ENCODE measurements around the gene GLIPR1L2.

GRCh38 chr12:75476071-75476470 lies 85.2 kb downstream of the GLIPR1L2 start:
- TF ChIP-seq, protein P1, sequence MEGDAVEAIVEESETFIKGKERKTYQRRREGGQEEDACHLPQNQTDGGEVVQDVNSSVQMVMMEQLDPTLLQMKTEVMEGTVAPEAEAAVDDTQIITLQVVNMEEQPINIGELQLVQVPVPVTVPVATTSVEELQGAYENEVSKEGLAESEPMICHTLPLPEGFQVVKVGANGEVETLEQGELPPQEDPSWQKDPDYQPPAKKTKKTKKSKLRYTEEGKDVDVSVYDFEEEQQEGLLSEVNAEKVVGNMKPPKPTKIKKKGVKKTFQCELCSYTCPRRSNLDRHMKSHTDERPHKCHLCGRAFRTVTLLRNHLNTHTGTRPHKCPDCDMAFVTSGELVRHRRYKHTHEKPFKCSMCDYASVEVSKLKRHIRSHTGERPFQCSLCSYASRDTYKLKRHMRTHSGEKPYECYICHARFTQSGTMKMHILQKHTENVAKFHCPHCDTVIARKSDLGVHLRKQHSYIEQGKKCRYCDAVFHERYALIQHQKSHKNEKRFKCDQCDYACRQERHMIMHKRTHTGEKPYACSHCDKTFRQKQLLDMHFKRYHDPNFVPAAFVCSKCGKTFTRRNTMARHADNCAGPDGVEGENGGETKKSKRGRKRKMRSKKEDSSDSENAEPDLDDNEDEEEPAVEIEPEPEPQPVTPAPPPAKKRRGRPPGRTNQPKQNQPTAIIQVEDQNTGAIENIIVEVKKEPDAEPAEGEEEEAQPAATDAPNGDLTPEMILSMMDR (IDR thresholded peaks at IDR 0.05) = no peak
- TF ChIP-seq POLR2AphosphoS5 (IDR thresholded peaks at IDR 0.05) = no peak
